ENCODE measurements around the gene TSSC4.

TSSC4 gene

DNA sequence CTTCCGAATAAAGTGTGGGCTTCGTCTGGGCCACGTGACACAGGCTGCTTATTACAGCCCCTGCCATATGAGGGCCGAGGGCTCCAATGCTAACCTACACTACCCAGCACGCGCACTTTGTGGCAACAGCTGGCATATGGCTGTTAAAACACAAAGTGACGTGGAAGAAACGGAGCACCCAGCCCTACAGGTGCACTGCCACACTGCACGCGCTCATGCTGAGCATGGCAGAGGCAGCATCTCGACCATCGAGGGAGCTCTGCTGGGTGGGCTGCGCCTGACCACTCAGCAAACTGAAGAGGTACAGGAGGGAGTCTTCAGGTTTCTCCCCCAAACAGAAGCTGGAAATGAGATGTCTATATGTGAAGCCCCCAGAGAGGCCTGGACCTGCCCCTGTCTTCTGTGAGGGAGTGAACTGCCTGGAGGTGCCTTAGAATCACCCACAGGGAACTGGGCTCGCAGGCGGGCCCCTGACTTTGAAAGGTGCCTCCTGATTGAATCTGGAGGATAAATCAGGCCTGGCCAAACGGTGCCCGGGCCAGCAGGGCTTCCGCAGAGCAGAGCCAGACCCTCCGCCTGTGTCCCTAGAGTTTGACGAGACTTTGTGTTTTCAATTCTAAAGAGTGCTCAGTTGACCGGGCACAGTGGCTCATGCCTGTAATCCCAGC is 18.3 kb downstream of the TSSC4 start:
- H3K4me3 ChIP-seq (ENCODE audit: low read depth, low read length), result no peak overlapping the region
- H3K36me3 ChIP-seq (ENCODE audit: control insufficient read depth, insufficient read depth, low read length), result no peaks in the 10 kb centered on the region
- no peaks in the 10 kb centered on the region for H3K9me3 ChIP-seq (ENCODE audit: control insufficient read depth, insufficient read depth, low read length)
- H3K4me1 ChIP-seq (ENCODE audit: control insufficient read depth, insufficient read depth, low read length), result no peaks in the 10 kb centered on the region
- no peaks in the 10 kb centered on the region for H3K27me3 ChIP-seq (ENCODE audit: control insufficient read depth, insufficient read depth, low read length)
- no peak overlapping the region for H3K9ac ChIP-seq (ENCODE audit: low read depth, low read length)

DNA sequence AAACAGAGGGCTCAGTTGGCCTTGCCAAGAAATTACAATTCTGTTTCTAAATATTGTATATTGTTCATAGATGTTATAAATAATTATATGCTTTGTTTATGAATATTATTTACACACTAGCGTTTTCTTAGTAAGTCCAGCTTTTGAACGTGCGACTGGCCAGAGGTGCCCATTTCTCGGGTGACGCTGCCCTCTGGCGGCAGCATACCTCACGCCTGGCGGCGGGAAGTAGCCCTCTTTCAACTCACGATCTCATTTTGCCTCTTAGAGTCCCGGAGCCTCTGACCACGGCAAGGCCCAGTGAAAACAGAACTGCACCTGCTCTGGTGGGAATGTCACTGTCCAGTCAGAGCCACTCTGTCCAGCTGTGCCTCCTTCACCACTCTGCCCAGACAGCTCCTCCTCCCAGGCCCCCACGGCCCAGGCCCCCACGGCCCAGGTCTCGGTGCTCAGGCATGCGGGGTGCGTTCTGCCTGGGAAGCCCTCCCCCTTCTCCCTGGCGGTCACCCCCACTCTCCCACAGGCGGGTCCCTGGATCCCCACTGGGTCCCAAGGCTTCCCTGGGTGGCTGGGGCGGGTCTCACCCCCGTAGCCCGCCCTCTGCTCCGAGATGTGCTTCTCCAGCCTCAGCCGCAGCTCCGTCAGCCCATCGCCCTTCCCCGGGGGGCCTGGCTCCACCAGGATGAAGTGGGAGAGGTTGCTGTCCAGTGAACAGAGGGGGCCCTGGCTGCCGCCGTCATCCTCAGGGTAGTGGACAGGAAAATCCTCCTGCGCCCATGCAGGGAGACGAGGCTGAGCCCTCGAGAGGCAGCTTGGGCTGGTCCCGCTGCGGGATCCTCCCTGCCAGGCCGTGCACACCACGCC is 19.3 kb downstream of the TSSC4 start:
- no peaks in the 10 kb centered on the region for H3K4me1 ChIP-seq (ENCODE audit: control insufficient read depth, insufficient read depth, low read length)
- H3K4me3 ChIP-seq (ENCODE audit: low read depth, low read length), result no peak overlapping the region
- H3K9ac ChIP-seq (ENCODE audit: low read depth, low read length), result no peak overlapping the region
- no peaks in the 10 kb centered on the region for H3K36me3 ChIP-seq (ENCODE audit: control insufficient read depth, insufficient read depth, low read length)
- H3K27me3 ChIP-seq (ENCODE audit: control insufficient read depth, insufficient read depth, low read length), result no peaks in the 10 kb centered on the region
- no peaks in the 10 kb centered on the region for H3K9me3 ChIP-seq (ENCODE audit: control insufficient read depth, insufficient read depth, low read length)

GRCh38 chr11:2420502-2421225 is 20.1 kb downstream of the TSSC4 start:
- Histone ChIP-seq H3K36me3 (ENCODE audit: control insufficient read depth, insufficient read depth, low read length) (no peaks in the 10 kb centered on the region), H3K4me1 (ENCODE audit: control insufficient read depth, insufficient read depth, low read length) (no peaks in the 10 kb centered on the region), H3K9ac (ENCODE audit: low read depth, low read length) (no peak overlapping the region), H3K9me3 (ENCODE audit: control insufficient read depth, insufficient read depth, low read length) (no peaks in the 10 kb centered on the region), H3K4me3 (ENCODE audit: low read depth, low read length) (no peak overlapping the region), H3K27me3 (ENCODE audit: control insufficient read depth, insufficient read depth, low read length) (no peaks in the 10 kb centered on the region)

GRCh38 chr11:2421226-2421994 is 20.9 kb downstream of the TSSC4 start:
- H3K4me3 ChIP-seq (ENCODE audit: low read depth, low read length), result no peak overlapping the region
- H3K9me3 ChIP-seq (ENCODE audit: control insufficient read depth, insufficient read depth, low read length), result no peaks in the 10 kb centered on the region

GRCh38 chr11:2421996-2422395 is 21.4 kb downstream of the TSSC4 start:
- no peaks in the 10 kb centered on the region for H3K27me3 ChIP-seq (ENCODE audit: control insufficient read depth, insufficient read depth, low read length)
- no peaks in the 10 kb centered on the region for H3K9me3 ChIP-seq (ENCODE audit: control insufficient read depth, insufficient read depth, low read length)
- H3K36me3 ChIP-seq (ENCODE audit: control insufficient read depth, insufficient read depth, low read length), result no peaks in the 10 kb centered on the region
- H3K4me1 ChIP-seq (ENCODE audit: control insufficient read depth, insufficient read depth, low read length), result no peaks in the 10 kb centered on the region
- no peak overlapping the region for H3K9ac ChIP-seq (ENCODE audit: low read depth, low read length)
- no peak overlapping the region for H3K4me3 ChIP-seq (ENCODE audit: low read depth, low read length)

More at GRCh38 chr11:2421226-2421994, 20.9 kb downstream of the TSSC4 start:
- no peak overlapping the region for H3K9ac ChIP-seq (ENCODE audit: low read depth, low read length)
- H3K4me1 ChIP-seq (ENCODE audit: control insufficient read depth, insufficient read depth, low read length), result no peaks in the 10 kb centered on the region
- no peaks in the 10 kb centered on the region for H3K36me3 ChIP-seq (ENCODE audit: control insufficient read depth, insufficient read depth, low read length)
- H3K27me3 ChIP-seq (ENCODE audit: control insufficient read depth, insufficient read depth, low read length), result no peaks in the 10 kb centered on the region

DNA sequence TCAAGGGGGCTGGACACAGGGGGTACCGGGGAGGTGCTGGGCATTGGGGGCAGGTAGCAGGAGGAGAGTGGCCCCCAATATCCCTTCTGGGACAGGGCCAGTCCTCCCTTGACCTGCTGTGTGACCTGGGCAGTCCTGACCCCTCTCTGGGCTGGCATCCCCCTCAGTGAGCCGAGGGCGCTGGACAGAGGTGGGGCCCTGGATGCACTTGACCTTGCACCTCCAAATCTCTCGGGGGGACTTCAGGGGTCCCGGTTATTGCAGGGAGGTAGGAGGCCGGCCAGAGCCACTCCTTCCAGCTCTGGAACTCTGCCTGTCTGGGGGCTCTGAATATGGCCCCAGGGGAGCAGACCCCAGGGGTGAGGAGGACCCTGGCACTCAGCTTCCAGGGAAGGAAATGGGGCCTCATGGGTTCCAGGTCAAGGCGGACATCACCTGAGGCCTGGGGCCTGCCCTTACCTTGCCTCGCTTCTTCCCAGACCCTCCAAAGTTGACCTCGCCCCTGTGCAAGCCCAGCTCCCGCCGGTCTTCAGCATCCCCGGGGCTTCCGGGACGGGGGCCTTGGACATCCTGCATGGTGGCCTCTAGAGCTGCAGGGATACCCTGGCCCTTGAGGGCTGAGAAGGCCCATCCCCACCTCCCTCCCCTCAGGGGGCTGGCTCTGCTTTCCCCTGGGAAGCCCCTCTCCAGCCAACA is 22.1 kb downstream of the TSSC4 start:
- no peak overlapping the region for H3K9ac ChIP-seq (ENCODE audit: low read depth, low read length)
- no peaks in the 10 kb centered on the region for H3K9me3 ChIP-seq (ENCODE audit: control insufficient read depth, insufficient read depth, low read length)
- H3K4me3 ChIP-seq (ENCODE audit: low read depth, low read length), result no peak overlapping the region
- no peaks in the 10 kb centered on the region for H3K27me3 ChIP-seq (ENCODE audit: control insufficient read depth, insufficient read depth, low read length)
- H3K36me3 ChIP-seq (ENCODE audit: control insufficient read depth, insufficient read depth, low read length), result no peaks in the 10 kb centered on the region
- H3K4me1 ChIP-seq (ENCODE audit: control insufficient read depth, insufficient read depth, low read length), result no peaks in the 10 kb centered on the region

- Histone ChIP-seq H3K4me1 (ENCODE audit: control insufficient read depth, insufficient read depth, low read length) (no peaks in the 10 kb centered on the region), H3K9ac (ENCODE audit: low read depth, low read length) (no peak overlapping the region), H3K9me3 (ENCODE audit: control insufficient read depth, insufficient read depth, low read length) (no peaks in the 10 kb centered on the region), H3K27me3 (ENCODE audit: control insufficient read depth, insufficient read depth, low read length) (no peaks in the 10 kb centered on the region), H3K36me3 (ENCODE audit: control insufficient read depth, insufficient read depth, low read length) (no peaks in the 10 kb centered on the region), H3K4me3 (ENCODE audit: low read depth, low read length) (no peak overlapping the region)
Observed at GRCh38 chr11:2423157-2424025, 22.8 kb downstream of the TSSC4 start.

- Histone ChIP-seq H3K27me3 (ENCODE audit: control insufficient read depth, insufficient read depth, low read length) (no peaks in the 10 kb centered on the region), H3K9me3 (ENCODE audit: control insufficient read depth, insufficient read depth, low read length) (no peaks in the 10 kb centered on the region), H3K4me3 (ENCODE audit: low read depth, low read length) (no peak overlapping the region)
Observed at GRCh38 chr11:2424811-2425495, 24.4 kb downstream of the TSSC4 start.

DNA sequence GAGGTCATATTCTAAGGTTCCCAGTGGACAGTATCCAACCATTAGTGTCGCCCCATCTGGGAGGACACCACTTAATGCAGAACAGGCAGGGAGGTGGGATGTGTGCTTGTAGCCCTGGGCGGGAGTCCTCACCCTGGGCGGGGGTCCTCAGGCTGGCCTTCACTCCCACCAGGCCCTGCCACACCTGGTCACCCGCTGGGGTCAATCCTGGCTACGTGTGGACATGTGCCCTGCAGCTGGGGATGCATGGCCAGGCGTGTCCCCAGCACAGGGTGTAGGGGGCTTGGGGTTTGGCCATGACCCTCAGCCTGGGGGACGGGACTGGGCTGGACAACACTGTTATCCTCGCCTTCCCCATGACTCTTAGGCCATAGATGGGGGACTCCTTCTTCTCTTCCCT is 25.0 kb downstream of the TSSC4 start:
- no peaks in the 10 kb centered on the region for H3K27me3 ChIP-seq (ENCODE audit: control insufficient read depth, insufficient read depth, low read length)
- no peaks in the 10 kb centered on the region for H3K9me3 ChIP-seq (ENCODE audit: control insufficient read depth, insufficient read depth, low read length)
- no peak overlapping the region for H3K9ac ChIP-seq (ENCODE audit: low read depth, low read length)

More at GRCh38 chr11:2424811-2425495, 24.4 kb downstream of the TSSC4 start:
- no peak overlapping the region for H3K9ac ChIP-seq (ENCODE audit: low read depth, low read length)
- H3K36me3 ChIP-seq (ENCODE audit: control insufficient read depth, insufficient read depth, low read length), result no peaks in the 10 kb centered on the region
- no peaks in the 10 kb centered on the region for H3K4me1 ChIP-seq (ENCODE audit: control insufficient read depth, insufficient read depth, low read length)

GRCh38 chr11:2426221-2426620 is 25.7 kb downstream of the TSSC4 start:
- H3K9ac ChIP-seq (ENCODE audit: low read depth, low read length), result no peak overlapping the region
- H3K27me3 ChIP-seq (ENCODE audit: control insufficient read depth, insufficient read depth, low read length), result no peaks in the 10 kb centered on the region
- H3K9me3 ChIP-seq (ENCODE audit: control insufficient read depth, insufficient read depth, low read length), result no peaks in the 10 kb centered on the region

More for the DNA sequence above, 25.0 kb downstream of the TSSC4 start:
- H3K36me3 ChIP-seq (ENCODE audit: control insufficient read depth, insufficient read depth, low read length), result no peaks in the 10 kb centered on the region
- no peak overlapping the region for H3K4me3 ChIP-seq (ENCODE audit: low read depth, low read length)
- H3K4me1 ChIP-seq (ENCODE audit: control insufficient read depth, insufficient read depth, low read length), result no peaks in the 10 kb centered on the region

More at GRCh38 chr11:2426221-2426620, 25.7 kb downstream of the TSSC4 start:
- Histone ChIP-seq H3K4me1 (ENCODE audit: control insufficient read depth, insufficient read depth, low read length) (no peaks in the 10 kb centered on the region), H3K4me3 (ENCODE audit: low read depth, low read length) (no peak overlapping the region), H3K36me3 (ENCODE audit: control insufficient read depth, insufficient read depth, low read length) (no peaks in the 10 kb centered on the region)
